GM19395 (cell line): ENCODE measurements around the gene RNASET2.
"Not testable (repeated sequence)": the region's sequence is repeated elsewhere in the genome, so short reads cannot be mapped to it uniquely, and the experiment has no call there.

Experiments used
- ATAC-seq: cut with Tn5 transposase; IDR thresholded peaks from one replicate; pipeline ENCODE4 v1.9.1; 2021; ENCODE audit warnings: mild to moderate bottlenecking, moderate library complexity; ENCODE audit not compliant: unreplicated experiment

RNASET2 gene

GRCh38 chr6:166904101-166904746 lies 52.1 kb downstream of the RNASET2 start:
- ATAC-seq = no peak

- no peak for ATAC-seq
Measured at GRCh38 chr6:166903500-166903899, 52.9 kb downstream of the RNASET2 start.

- ATAC-seq = no peak
Measured at GRCh38 chr6:166903027-166903426, 53.3 kb downstream of the RNASET2 start.

GRCh38 chr6:166902211-166902755 lies 54.1 kb downstream of the RNASET2 start:
- no peak for ATAC-seq

- no peak for ATAC-seq
Measured at GRCh38 chr6:166901626-166902025, 54.7 kb downstream of the RNASET2 start.

- ATAC-seq = no peak
Measured at GRCh38 chr6:166900956-166901607, 55.3 kb downstream of the RNASET2 start.

GRCh38 chr6:166900130-166900708 lies 56.1 kb downstream of the RNASET2 start:
- no peak for ATAC-seq

GRCh38 chr6:166898910-166899309 lies 57.4 kb downstream of the RNASET2 start:
- ATAC-seq = no peak

GRCh38 chr6:166894614-166895013 lies 61.7 kb downstream of the RNASET2 start:
- ATAC-seq = not testable (repeated sequence)

GRCh38 chr6:166892472-166892871 lies 63.9 kb downstream of the RNASET2 start:
- not testable (repeated sequence) for ATAC-seq

- not testable (repeated sequence) for ATAC-seq
Measured at GRCh38 chr6:166886773-166887172, 69.6 kb downstream of the RNASET2 start.

- not testable (repeated sequence) for ATAC-seq
Measured at GRCh38 chr6:166884958-166885357, 71.4 kb downstream of the RNASET2 start.

GRCh38 chr6:166879594-166879993 lies 76.8 kb downstream of the RNASET2 start:
- ATAC-seq = no peak
